ENCODE data around the gene MAPK8.

Gene MAPK8

GRCh38 chr10:48364659-48365405 is 58.4 kb downstream of the MAPK8 start:
- peaks cover 18% of the 10 kb centered on the region for H3K4me1 ChIP-seq
- H3K79me2 ChIP-seq, result peaks cover 14% of the 10 kb centered on the region
- H3K9ac ChIP-seq, result no peak overlapping the region
- H3K27me3 ChIP-seq (ENCODE audit: control insufficient read depth, insufficient read depth, low read length), result no peaks in the 10 kb centered on the region
- TF ChIP-seq, protein P1, sequence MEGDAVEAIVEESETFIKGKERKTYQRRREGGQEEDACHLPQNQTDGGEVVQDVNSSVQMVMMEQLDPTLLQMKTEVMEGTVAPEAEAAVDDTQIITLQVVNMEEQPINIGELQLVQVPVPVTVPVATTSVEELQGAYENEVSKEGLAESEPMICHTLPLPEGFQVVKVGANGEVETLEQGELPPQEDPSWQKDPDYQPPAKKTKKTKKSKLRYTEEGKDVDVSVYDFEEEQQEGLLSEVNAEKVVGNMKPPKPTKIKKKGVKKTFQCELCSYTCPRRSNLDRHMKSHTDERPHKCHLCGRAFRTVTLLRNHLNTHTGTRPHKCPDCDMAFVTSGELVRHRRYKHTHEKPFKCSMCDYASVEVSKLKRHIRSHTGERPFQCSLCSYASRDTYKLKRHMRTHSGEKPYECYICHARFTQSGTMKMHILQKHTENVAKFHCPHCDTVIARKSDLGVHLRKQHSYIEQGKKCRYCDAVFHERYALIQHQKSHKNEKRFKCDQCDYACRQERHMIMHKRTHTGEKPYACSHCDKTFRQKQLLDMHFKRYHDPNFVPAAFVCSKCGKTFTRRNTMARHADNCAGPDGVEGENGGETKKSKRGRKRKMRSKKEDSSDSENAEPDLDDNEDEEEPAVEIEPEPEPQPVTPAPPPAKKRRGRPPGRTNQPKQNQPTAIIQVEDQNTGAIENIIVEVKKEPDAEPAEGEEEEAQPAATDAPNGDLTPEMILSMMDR (IDR thresholded peaks at IDR 0.05), result no peak
- no peaks in the 10 kb centered on the region for H3K9me3 ChIP-seq (ENCODE audit: control insufficient read depth, low read length)
- H3K4me3 ChIP-seq (ENCODE audit: low read depth, low read length), result no peak overlapping the region
- H2AFZ ChIP-seq, result no peak overlapping the region
- peak overlapping the region; percentile 47 for H3K27ac ChIP-seq
- no peak overlapping the region for H3K4me2 ChIP-seq (ENCODE audit: low read length)
- no peaks in the 10 kb centered on the region for H3K36me3 ChIP-seq (ENCODE audit: control insufficient read depth, insufficient read depth, low read length)

- no peak overlapping the region for H3K4me2 ChIP-seq (ENCODE audit: low read length)
- TF ChIP-seq, protein P1 (IDR thresholded peaks at IDR 0.05), result no peak
- no peaks in the 10 kb centered on the region for H3K36me3 ChIP-seq (ENCODE audit: control insufficient read depth, insufficient read depth, low read length)
- peaks cover 22% of the 10 kb centered on the region for H3K79me2 ChIP-seq
- H3K4me1 ChIP-seq, result peaks cover 24% of the 10 kb centered on the region
- no peaks in the 10 kb centered on the region for H3K27me3 ChIP-seq (ENCODE audit: control insufficient read depth, insufficient read depth, low read length)
- no peaks in the 10 kb centered on the region for H3K9me3 ChIP-seq (ENCODE audit: control insufficient read depth, low read length)
- H2AFZ ChIP-seq, result no peak overlapping the region
- no peak overlapping the region for H3K4me3 ChIP-seq (ENCODE audit: low read depth, low read length)
- H3K9ac ChIP-seq, result no peak overlapping the region
- peak overlapping the region; percentile 47 for H3K27ac ChIP-seq
These were observed 59.2 kb downstream of the MAPK8 start for GRCh38 chr10:48365668-48366067.

DNA sequence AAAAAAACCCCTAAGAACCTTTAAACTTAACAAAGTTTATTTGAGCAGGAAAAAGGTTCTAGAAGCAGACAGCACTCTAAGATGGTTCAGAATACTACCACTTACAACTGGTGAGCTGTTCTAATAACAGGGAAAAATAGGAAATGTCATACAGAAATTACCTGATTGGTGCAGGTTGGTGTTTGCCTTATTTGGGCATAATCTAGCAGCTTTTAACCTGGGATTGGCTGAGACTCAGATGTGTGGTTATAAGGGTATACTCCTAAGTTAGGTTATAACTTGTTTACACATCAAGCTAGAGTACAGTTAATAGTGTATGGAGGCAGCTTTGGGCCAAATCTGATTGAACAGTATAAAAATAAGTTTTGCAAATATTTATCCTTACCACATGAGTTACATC is 59.8 kb downstream of the MAPK8 start:
- Histone ChIP-seq H3K9me3 (ENCODE audit: control insufficient read depth, low read length) (no peaks in the 10 kb centered on the region), H3K4me3 (ENCODE audit: low read depth, low read length) (no peak overlapping the region), H2AFZ (no peak overlapping the region), H3K79me2 (peaks cover 23% of the 10 kb centered on the region), H3K4me2 (ENCODE audit: low read length) (no peak overlapping the region), H3K36me3 (ENCODE audit: control insufficient read depth, insufficient read depth, low read length) (no peaks in the 10 kb centered on the region), H3K27ac (no peak overlapping the region), H3K4me1 (peaks cover 26% of the 10 kb centered on the region), H3K9ac (no peak overlapping the region), H3K27me3 (ENCODE audit: control insufficient read depth, insufficient read depth, low read length) (no peaks in the 10 kb centered on the region)
- TF ChIP-seq, protein P1 (IDR thresholded peaks at IDR 0.05), result no peak

DNA sequence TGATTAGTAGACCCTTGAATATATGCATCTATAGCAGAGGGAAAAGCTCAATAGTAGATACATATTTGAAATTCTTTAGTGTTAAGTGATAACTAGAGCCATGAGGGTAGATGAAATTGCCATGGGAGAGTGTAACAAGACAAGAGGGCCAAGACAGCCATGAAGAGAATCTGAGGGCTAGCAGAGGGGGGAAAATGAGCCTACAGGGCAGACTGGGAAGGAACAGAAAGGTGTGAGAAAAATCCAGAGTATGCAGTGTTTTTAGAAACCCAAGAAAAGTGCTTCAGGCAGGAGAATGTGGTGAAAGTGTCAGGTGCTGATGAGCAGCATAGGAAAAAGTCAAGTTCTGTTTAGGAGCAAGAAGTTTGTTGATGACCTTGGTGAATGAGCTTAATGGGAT is 63.0 kb downstream of the MAPK8 start:
- peaks cover 26% of the 10 kb centered on the region for H3K4me1 ChIP-seq
- TF ChIP-seq, protein P1 (IDR thresholded peaks at IDR 0.05), result no peak
- no peak overlapping the region for H3K9ac ChIP-seq
- no peaks in the 10 kb centered on the region for H3K27me3 ChIP-seq (ENCODE audit: control insufficient read depth, insufficient read depth, low read length)
- H3K27ac ChIP-seq, result peak overlapping the region; percentile 31
- no peak overlapping the region for H3K4me3 ChIP-seq (ENCODE audit: low read depth, low read length)
- H3K79me2 ChIP-seq, result peaks cover 42% of the 10 kb centered on the region
- H3K36me3 ChIP-seq (ENCODE audit: control insufficient read depth, insufficient read depth, low read length), result no peaks in the 10 kb centered on the region
- H3K4me2 ChIP-seq (ENCODE audit: low read length), result no peak overlapping the region
- no peak overlapping the region for H2AFZ ChIP-seq
- no peaks in the 10 kb centered on the region for H3K9me3 ChIP-seq (ENCODE audit: control insufficient read depth, low read length)

Data from parathyroid adenoma (tissue), 2 donors.